Activated CD4-positive, alpha-beta memory T cell treated with anti-CD3 and anti-CD28 coated beads, Interleukin-2, amount 10 ng/mL, durations not matched to agents 7 days and 5 days (primary cell): Measurements from ENCODE around the gene NCBP3. TPM values are rescaled to one million over a fixed set of nuclear protein-coding genes. Genes with fewer than 3 reads are reported as not detected.

Experiments
- CTCF ChIA-PET: fragments of 350-600 bp; sonication (Branson Sonifier 250); formaldehyde crosslinking; loops from one replicate; lab custom pipeline; 2021; ENCODE audit warnings: antibody characterized with exemption, inconsistent platforms; lab: Charles Lee
- POLR2A ChIA-PET: fragments of 350-600 bp; sonication (Branson Sonifier 250); formaldehyde crosslinking; loops from one replicate; lab custom pipeline; 2021; ENCODE audit warnings: antibody characterized with exemption; lab: Charles Lee
- DNase-seq: peaks from one replicate; pipeline ENCODE4 v3.0.0-alpha.2; 2020
- H3K27ac Mint-ChIP-seq: one replicate; pipeline ENCODE4 v1.8.0; 2021; ENCODE audit warnings: mild to moderate bottlenecking, mixed read lengths
- H3K27me3 Mint-ChIP-seq: one replicate; pipeline ENCODE4 v1.8.0; 2021; ENCODE audit warnings: mixed read lengths
- H3K36me3 Mint-ChIP-seq: one replicate; pipeline ENCODE4 v1.8.0; 2021; ENCODE audit warnings: low read depth, mixed read lengths
- H3K4me1 Mint-ChIP-seq: one replicate; pipeline ENCODE4 v1.8.0; 2021; ENCODE audit warnings: mixed read lengths
- H3K4me3 Mint-ChIP-seq: one replicate; pipeline ENCODE4 v1.8.0; 2021; ENCODE audit warnings: mild to moderate bottlenecking, mixed read lengths
- H3K9me3 Mint-ChIP-seq: one replicate; pipeline ENCODE4 v1.8.0; 2021; ENCODE audit warnings: mixed read lengths
- total RNA-seq, 2 experiments: library from RNA; stranded (reverse); gene quantifications; one replicate each; pipeline ENCODE4 v1.2.3, GENCODE V29; 2021

Gene NCBP3
- total RNA-seq, 2 experiments from 2014 or later, result 42.8 to 43.9 TPM

DNA sequence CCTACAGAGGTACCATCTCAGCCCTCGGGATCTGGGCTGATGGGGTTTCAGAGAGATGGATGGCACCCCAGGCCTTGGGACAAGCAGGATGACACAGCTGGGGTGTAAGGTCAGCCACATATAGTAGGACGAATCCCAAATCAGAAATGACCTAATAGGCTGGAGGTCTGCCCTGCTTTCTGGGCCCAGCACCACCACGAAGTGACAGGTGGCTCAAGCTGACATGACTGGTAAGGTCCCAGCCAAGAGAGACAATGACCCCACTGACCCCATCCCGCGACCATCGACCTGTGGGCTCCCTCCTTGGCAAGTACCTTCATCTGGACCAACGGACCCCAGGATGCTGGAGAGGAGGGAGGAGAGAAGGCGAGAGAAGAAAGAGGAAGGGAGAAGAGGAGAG, 31.2 kb upstream of the NCBP3 start:
- Mint-ChIP-seq H3K4me1 (no peaks in the 10 kb centered on the region), H3K27ac (no peak overlapping the region), H3K36me3 (no peaks in the 10 kb centered on the region), H3K4me3 (no peak overlapping the region), H3K27me3 (no peaks in the 10 kb centered on the region), H3K9me3 (no peaks in the 10 kb centered on the region)
- ChIA-PET POLR2A (interaction anchor here (0.8 to 1.0 kb wide), 2 partner anchors 11 to 32 kb away, joined by 3 read pairs; partner anchors contain the start of gene NCBP3), CTCF (no interaction called here)
- DNase-seq, result no peak

DNA sequence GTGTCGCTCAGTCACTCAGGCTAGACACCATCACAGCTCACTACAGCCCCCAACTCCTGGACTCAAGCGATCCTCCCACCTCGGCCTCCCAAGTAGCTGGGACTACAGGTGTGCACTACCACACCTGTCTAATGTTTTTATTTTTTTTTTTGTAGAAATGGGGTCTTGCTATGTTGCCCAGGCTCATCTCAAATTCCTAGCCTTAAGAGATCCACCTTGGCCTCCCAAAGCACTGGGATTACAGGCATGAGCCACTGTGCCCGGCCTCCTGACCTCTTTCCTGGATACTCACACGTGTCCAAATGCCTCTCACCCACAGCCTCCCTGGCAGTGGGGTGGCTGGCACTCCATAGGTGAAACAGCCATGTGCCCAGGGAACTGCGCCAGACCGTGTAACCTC, 29.3 kb upstream of the NCBP3 start:
- no peak overlapping the region for H3K4me3 Mint-ChIP-seq
- H3K36me3 Mint-ChIP-seq, result no peaks in the 10 kb centered on the region
- ChIA-PET POLR2A (no interaction called here), CTCF (no interaction called here)
- H3K4me1 Mint-ChIP-seq, result peaks cover 5% of the 10 kb centered on the region
- H3K9me3 Mint-ChIP-seq, result no peaks in the 10 kb centered on the region
- no peak for DNase-seq
- H3K27ac Mint-ChIP-seq, result no peak overlapping the region
- no peaks in the 10 kb centered on the region for H3K27me3 Mint-ChIP-seq

GRCh38 chr17:3873862-3874261, 27.8 kb upstream of the NCBP3 start:
- CTCF ChIA-PET, result interaction anchor here (0.6 kb wide), 1 partner anchor 10 kb away, joined by 3 read pairs; no protein-coding TSS in a partner anchor
- no peaks in the 10 kb centered on the region for H3K9me3 Mint-ChIP-seq
- H3K4me3 Mint-ChIP-seq, result no peak overlapping the region
- no peak for DNase-seq
- H3K27me3 Mint-ChIP-seq, result no peaks in the 10 kb centered on the region
- H3K4me1 Mint-ChIP-seq, result peaks cover 5% of the 10 kb centered on the region
- POLR2A ChIA-PET, result no interaction called here
- no peaks in the 10 kb centered on the region for H3K36me3 Mint-ChIP-seq
- H3K27ac Mint-ChIP-seq, result no peak overlapping the region

- H3K27me3 Mint-ChIP-seq, result no peaks in the 10 kb centered on the region
- DNase-seq, result no peak
- H3K4me1 Mint-ChIP-seq, result peaks cover 5% of the 10 kb centered on the region
- no peaks in the 10 kb centered on the region for H3K36me3 Mint-ChIP-seq
- ChIA-PET POLR2A (no interaction called here), CTCF (interaction anchor here (2.4 kb wide), 1 partner anchor 25 kb away, joined by 8 read pairs; the partner anchor contains the start of gene NCBP3)
- H3K9me3 Mint-ChIP-seq, result no peaks in the 10 kb centered on the region
- no peak overlapping the region for H3K4me3 Mint-ChIP-seq
- peak overlapping the region; percentile 54 for H3K27ac Mint-ChIP-seq
Measured at GRCh38 chr17:3870871-3871306, 24.8 kb upstream of the NCBP3 start.

DNA sequence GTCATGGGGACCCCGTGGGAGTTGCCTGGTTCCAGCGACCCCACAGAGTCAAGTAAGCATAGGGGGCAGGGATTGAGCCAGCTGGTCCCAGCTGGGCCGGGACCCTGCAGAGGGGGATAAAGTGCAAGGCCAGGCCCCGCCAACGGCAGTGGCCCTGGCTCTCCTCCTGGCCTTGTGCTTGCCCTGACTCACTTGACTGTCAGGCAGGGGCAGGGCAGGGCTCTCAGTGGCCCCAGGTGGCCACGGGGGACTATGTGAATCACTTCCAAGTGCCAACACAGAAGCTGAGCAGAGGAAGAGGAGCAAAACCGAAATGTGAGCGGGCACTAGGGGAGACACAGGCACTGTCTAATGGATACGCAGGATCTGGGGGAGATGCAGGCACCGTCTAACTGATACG, 21.6 kb upstream of the NCBP3 start:
- H3K27me3 Mint-ChIP-seq, result no peaks in the 10 kb centered on the region
- H3K27ac Mint-ChIP-seq, result no peak overlapping the region
- H3K9me3 Mint-ChIP-seq, result no peaks in the 10 kb centered on the region
- DNase-seq, result no peak
- POLR2A ChIA-PET, result no interaction called here
- peaks cover 5% of the 10 kb centered on the region for H3K4me1 Mint-ChIP-seq
- CTCF ChIA-PET, result no interaction called here
- H3K36me3 Mint-ChIP-seq, result no peaks in the 10 kb centered on the region
- no peak overlapping the region for H3K4me3 Mint-ChIP-seq

- no peak overlapping the region for H3K27ac Mint-ChIP-seq
- peaks cover 5% of the 10 kb centered on the region for H3K4me1 Mint-ChIP-seq
- no peaks in the 10 kb centered on the region for H3K27me3 Mint-ChIP-seq
- H3K9me3 Mint-ChIP-seq, result no peaks in the 10 kb centered on the region
- no peak for DNase-seq
- ChIA-PET POLR2A (no interaction called here), CTCF (no interaction called here)
- H3K36me3 Mint-ChIP-seq, result no peaks in the 10 kb centered on the region
- H3K4me3 Mint-ChIP-seq, result no peak overlapping the region
Measured at GRCh38 chr17:3867106-3867505, 21.1 kb upstream of the NCBP3 start.

- DNase-seq, result no peak
- Mint-ChIP-seq H3K27ac (no peak overlapping the region), H3K9me3 (no peaks in the 10 kb centered on the region), H3K27me3 (no peaks in the 10 kb centered on the region), H3K4me1 (peaks cover 5% of the 10 kb centered on the region), H3K4me3 (no peak overlapping the region), H3K36me3 (no peaks in the 10 kb centered on the region)
- CTCF ChIA-PET, result no interaction called here
- POLR2A ChIA-PET, result no interaction called here
Measured at GRCh38 chr17:3866276-3866675, 20.2 kb upstream of the NCBP3 start.

GRCh38 chr17:3865176-3865575, 19.1 kb upstream of the NCBP3 start:
- DNase-seq, result no peak
- CTCF ChIA-PET, result interaction anchor here (0.7 to 1.2 kb wide), 2 partner anchors 18 to 40 kb away, joined by 3 read pairs; no protein-coding TSS in a partner anchor
- no peaks in the 10 kb centered on the region for H3K4me1 Mint-ChIP-seq
- no peaks in the 10 kb centered on the region for H3K9me3 Mint-ChIP-seq
- H3K4me3 Mint-ChIP-seq, result no peak overlapping the region
- POLR2A ChIA-PET, result no interaction called here
- H3K27me3 Mint-ChIP-seq, result no peaks in the 10 kb centered on the region
- no peaks in the 10 kb centered on the region for H3K36me3 Mint-ChIP-seq
- no peak overlapping the region for H3K27ac Mint-ChIP-seq

DNA sequence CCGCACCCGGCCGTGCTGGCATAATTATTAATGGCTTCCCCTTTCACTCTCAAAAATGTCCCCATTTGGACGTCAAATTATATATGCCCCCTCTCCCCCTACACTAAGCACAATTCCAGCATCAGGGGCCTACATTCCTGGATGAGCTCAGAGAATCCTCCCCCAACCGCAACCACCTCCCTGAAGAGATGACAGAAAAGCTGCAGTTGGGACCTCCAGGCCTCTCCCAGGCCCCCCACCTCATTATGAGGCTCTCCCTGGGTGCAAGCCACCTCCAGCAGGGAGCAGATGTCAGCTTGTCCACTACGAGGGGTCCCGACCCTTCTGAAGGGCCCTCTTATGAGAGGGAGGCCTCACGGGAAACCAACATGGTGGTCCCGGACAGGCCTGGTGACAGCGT, 18.5 kb upstream of the NCBP3 start:
- no peaks in the 10 kb centered on the region for H3K4me1 Mint-ChIP-seq
- ChIA-PET CTCF (interaction anchor here (0.7 to 2.9 kb wide), 7 partner anchors 15 to 191 kb away, joined by 3 to 28 read pairs (median 4); partner anchors contain the start of gene NCBP3), POLR2A (interaction anchor here (0.9 kb wide), 1 partner anchor 30 kb away, joined by 3 read pairs; no protein-coding TSS in a partner anchor)
- no peak overlapping the region for H3K27ac Mint-ChIP-seq
- H3K4me3 Mint-ChIP-seq, result no peak overlapping the region
- H3K9me3 Mint-ChIP-seq, result no peaks in the 10 kb centered on the region
- no peaks in the 10 kb centered on the region for H3K36me3 Mint-ChIP-seq
- no peak for DNase-seq
- no peaks in the 10 kb centered on the region for H3K27me3 Mint-ChIP-seq

DNA sequence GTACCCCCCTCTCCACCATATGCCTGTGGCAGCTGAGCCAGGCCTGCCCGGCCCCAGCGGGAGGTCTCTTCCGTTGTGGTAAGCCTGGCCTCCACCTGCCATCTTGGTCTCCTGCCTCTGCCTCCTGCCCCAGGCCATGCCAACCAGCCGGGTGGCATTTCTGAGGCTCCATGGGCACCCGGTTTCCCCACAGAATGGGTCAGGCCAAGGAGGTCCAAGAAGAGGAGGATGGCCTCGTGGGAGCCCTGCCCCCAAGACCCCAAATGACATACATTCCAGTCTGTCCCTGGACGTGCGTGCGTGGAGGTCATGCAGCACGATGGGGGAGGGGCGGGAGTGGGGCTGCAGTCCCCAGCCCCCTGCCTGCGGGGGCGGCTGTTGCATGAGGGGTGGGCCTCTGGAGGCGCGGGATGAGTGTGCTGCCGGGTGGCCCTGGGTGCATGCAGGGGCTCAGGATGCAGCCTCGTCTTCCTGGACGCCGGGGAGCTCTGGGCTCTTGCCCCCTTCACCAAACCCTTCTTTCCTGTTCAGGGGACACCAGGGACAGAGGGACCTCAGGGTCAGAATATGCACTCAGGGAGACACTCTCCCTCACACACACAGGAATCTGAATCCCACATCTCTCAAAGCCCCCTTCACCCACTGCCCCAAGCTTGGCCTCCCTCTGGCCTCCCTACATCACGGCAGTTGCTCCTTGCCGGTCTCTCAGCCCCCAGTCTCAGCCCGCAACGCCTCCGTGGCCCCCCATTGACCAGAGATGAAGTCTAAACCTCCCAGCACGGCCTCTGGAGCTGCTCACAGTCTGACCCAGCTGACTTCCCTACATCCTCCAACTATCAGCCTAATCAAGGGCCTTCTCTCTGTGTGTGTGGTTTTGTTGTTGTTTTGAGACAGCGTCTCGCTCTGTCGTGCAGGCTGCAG, 16.0 kb upstream of the NCBP3 start:
- Mint-ChIP-seq H3K27me3 (no peaks in the 10 kb centered on the region), H3K27ac (no peak overlapping the region), H3K9me3 (no peaks in the 10 kb centered on the region), H3K4me1 (no peaks in the 10 kb centered on the region), H3K4me3 (no peak overlapping the region), H3K36me3 (no peaks in the 10 kb centered on the region)
- CTCF ChIA-PET, result interaction anchor here (1.2 to 2.9 kb wide), 4 partner anchors 15 to 124 kb away, joined by 3 to 28 read pairs (median 4); partner anchors contain the start of gene NCBP3
- no peak for DNase-seq
- POLR2A ChIA-PET, result no interaction called here

DNA sequence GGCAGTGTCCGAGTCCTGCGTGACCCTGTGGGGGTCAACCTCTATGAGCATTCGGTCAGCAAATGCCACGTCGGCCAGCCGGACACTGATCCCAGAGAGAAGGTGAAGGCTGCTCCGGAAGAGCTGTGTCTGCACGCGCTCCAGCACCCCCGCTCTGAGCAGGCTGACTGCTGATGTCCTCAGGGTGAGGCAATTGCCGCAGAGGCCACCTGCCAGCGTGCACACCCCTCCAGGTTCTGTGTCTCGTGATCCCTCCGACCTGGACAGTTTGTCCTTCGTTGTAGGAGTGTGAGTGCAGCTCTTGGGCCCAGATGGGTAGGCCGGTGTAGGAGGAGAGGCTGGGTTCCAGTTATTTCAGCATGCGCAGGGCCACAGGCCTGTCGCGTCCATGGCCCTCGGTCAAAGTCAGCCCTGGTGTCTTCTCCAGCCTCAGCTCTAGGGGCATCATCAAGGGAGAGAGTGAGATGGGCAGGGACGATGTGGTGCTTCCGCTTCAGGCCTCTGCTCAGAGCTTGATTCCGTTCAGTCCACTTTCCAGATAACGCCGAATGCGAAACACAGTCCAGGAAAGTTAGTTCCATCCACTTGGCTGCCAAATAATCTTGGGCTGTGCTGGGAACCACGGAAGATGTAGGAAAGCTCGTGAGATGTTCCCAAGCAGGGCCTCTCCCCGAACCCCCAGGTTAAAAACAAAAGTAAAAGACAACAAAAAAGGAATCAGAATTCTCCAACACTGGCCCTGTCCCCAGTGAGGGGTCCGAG, 15.1 kb upstream of the NCBP3 start:
- no peak overlapping the region for H3K27ac Mint-ChIP-seq
- H3K4me3 Mint-ChIP-seq, result no peak overlapping the region
- H3K27me3 Mint-ChIP-seq, result no peaks in the 10 kb centered on the region
- ChIA-PET POLR2A (no interaction called here), CTCF (interaction anchor here (1.2 to 1.9 kb wide), 2 partner anchors 14 to 123 kb away, joined by 3 to 5 read pairs; no protein-coding TSS in a partner anchor)
- H3K36me3 Mint-ChIP-seq, result no peaks in the 10 kb centered on the region
- no peak for DNase-seq
- no peaks in the 10 kb centered on the region for H3K9me3 Mint-ChIP-seq
- no peaks in the 10 kb centered on the region for H3K4me1 Mint-ChIP-seq

GRCh38 chr17:3859940-3860339, 13.9 kb upstream of the NCBP3 start:
- no peaks in the 10 kb centered on the region for H3K27me3 Mint-ChIP-seq
- DNase-seq, result no peak
- no peaks in the 10 kb centered on the region for H3K9me3 Mint-ChIP-seq
- H3K4me3 Mint-ChIP-seq, result no peak overlapping the region
- ChIA-PET CTCF (interaction anchor here (1.0 kb wide), 1 partner anchor 19 kb away, joined by 4 read pairs; no protein-coding TSS in a partner anchor), POLR2A (no interaction called here)
- no peak overlapping the region for H3K27ac Mint-ChIP-seq
- H3K4me1 Mint-ChIP-seq, result no peaks in the 10 kb centered on the region
- no peaks in the 10 kb centered on the region for H3K36me3 Mint-ChIP-seq
